Kidney (tissue), 14 donors: ENCODE measurements around the gene SOD2. TPM values are rescaled to one million over a fixed set of nuclear protein-coding genes. Genes with fewer than 3 reads are reported as not detected.

ENCODE experiments used
- DNase-seq, 5 donors: peaks; one replicate each; pipeline ENCODE4 v3.0.0-alpha.2; 2013 to 2020
- FAIRE-seq: peaks from 2 replicates; lab custom pipeline; 2012; peaks lifted over from hg19 to GRCh38; lab: Jason Lieb, UNC
- H3K27ac ChIP-seq, 2 donors: one replicate each; pipeline ENCODE4 v1.7.0; 2013; ENCODE audit warnings: low read depth in 2 of 2, low read length in 2 of 2, inconsistent platforms in 1 of 2
- H3K27me3 ChIP-seq: one replicate; pipeline ENCODE4 v1.7.1; 2013; ENCODE audit warnings: low read length, inconsistent platforms; ENCODE audit not compliant: control insufficient read depth, insufficient read depth
- H3K36me3 ChIP-seq, 3 donors: one replicate each; pipeline versions ENCODE4 v1.7.0 to v1.7.1; 2013; ENCODE audit warnings: low read length in 3 of 3, control low read depth in 1 of 3, inconsistent platforms in 1 of 3; ENCODE audit not compliant: insufficient read depth in 3 of 3, control insufficient read depth in 2 of 3
- H3K4me1 ChIP-seq, 3 donors: one replicate each; pipeline versions ENCODE4 v1.7.0 to v1.7.1; 2013; ENCODE audit warnings: low read length in 3 of 3, inconsistent platforms in 1 of 3, low read depth in 1 of 3; ENCODE audit not compliant: control insufficient read depth in 2 of 3, insufficient read depth in 2 of 3
- H3K4me3 ChIP-seq, 3 donors: one replicate each; pipeline versions ENCODE4 v1.7.0 to v1.8.1; 2013; ENCODE audit warnings: low read length in 3 of 3, control low read depth in 1 of 3, inconsistent platforms in 1 of 3
- H3K9ac ChIP-seq, 3 donors: one replicate each; pipeline versions ENCODE4 v1.7.0 to v1.7.1; 2013; ENCODE audit warnings: low read length in 3 of 3, control low read depth in 1 of 3, inconsistent platforms in 1 of 3
- H3K9me3 ChIP-seq, 3 donors: one replicate each; pipeline versions ENCODE4 v1.7.0 to v1.7.1; 2013; ENCODE audit warnings: low read length in 3 of 3, control low read depth in 1 of 3, inconsistent platforms in 1 of 3; ENCODE audit not compliant: control insufficient read depth in 2 of 3, insufficient read depth in 1 of 3
- intact Hi-C: fragments of 100-400 bp; cut with DNase I; formaldehyde crosslinking; loops from one replicate; pipeline ENCODE4 v1.11.1; 2022
- polyA plus RNA-seq: library from polyadenylated mRNA; stranded (reverse); fragments of 350-450 nt; fragmentation: Illumina TruSeq; extraction: RNeasy Lipid Tissue Mini Kit (QIAGEN cat#74804); gene quantifications from one replicate; pipeline ENCODE4 v1.2.3, GENCODE V29; 2014; ENCODE audit warnings: low read depth, low replicate concordance; ENCODE audit not compliant: insufficient read depth
- total RNA-seq: library from RNA; stranded (reverse); fragmentation: NEBNext Ultra II Directional; extraction: Animal tissue kit (Norgen Biotek cat#: 25700); gene quantifications from one replicate; pipeline ENCODE4 v1.2.1, GENCODE V29; 2021
- TF ChIP-seq, protein P1 (sequence below): IDR thresholded peaks from 3 replicates; pipeline ENCODE4 v1.5.1; 2012; ENCODE audit warnings: mild to moderate bottlenecking, moderate library complexity, borderline replicate concordance; ENCODE audit not compliant: insufficient read depth; ENCODE audit errors: extremely low read depth
- donor health status: control.
- donor health status: control.
- donor health status: control.
- donor health status: control.
- donor health status: control.
- donor health status: DM: yes; HTN: yes; CAD: no.
- donor health status: Normal renal cell carcinoma (clear cell type).

SOD2 gene
- total and polyA plus RNA-seq, 2 donors from 2014 or later = 204 to 1,836 TPM

DNA sequence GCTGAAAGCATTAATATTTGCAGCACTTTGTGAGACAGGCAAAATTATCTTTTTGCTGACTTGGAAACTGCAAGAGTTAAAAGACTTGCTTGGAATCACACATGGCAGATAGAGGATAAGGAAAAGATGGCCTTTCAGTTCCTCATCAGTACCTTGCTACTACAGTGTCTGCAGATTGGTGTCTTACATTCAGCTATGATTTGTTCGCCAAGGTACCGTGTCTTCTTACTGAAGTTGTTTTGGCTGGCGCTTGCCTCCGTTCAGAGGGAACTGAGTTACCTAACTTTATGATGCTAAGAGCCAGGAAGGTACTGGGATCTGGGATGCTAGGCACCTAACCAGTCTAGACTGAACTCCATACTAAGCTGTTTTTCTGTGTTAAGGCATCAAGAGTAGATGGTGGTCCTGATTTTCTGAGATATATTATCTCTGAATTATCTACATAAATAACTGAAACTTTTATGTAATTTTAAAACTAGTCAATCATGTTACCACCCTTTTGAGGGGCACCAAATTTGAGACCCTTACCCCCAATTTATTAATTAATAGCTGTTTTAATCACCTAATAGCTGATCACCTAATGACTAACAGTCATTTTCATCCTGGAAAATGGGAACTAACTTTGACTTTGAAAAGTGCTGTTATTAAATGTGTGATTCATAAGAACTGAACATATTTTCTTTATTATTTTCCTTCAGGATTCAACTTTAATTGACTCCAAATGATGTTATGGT is 36.7 kb upstream of the SOD2 start:
- peaks cover 0 to 25% (median 10%) of the 10 kb centered on the region in 3 donors for H3K4me1 ChIP-seq
- peak overlapping the region in 2 of 3 donors; percentile 29 to 77 for H3K9ac ChIP-seq

DNA sequence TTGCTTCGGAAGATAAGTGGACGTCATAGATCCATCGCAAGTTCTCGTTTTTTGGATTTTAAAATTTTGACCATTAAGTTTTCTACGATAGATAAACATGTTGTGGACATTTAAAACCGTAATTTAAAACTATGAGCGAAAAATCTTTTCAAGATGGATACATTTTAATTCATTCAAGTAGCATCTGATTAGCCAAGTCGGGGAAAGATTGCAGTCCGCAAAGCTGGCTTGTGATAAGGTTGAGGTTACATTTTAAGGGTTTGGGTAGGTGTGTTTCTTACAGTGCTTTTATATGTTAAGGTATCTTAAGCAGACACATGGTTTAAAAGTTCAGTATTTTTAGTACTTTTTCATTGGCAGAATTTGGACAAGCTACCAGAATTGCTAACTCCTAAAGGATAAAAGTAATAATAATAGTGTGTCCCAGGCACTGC is 35.5 kb upstream of the SOD2 start:
- DNase-seq = peak in 2 of 5 donors; percentile 40 to 61
- peak; percentile 13 for FAIRE-seq
- H3K4me1 ChIP-seq = peaks cover 0 to 25% (median 10%) of the 10 kb centered on the region in 3 donors

More for the DNA sequence above, 36.7 kb upstream of the SOD2 start:
- FAIRE-seq = no peak
- no peaks in the 10 kb centered on the region for H3K9me3 ChIP-seq
- intact Hi-C loops = loop anchor here (10.0 kb wide), 1 partner anchor 45 kb away; no protein-coding TSS in a partner anchor
- no peaks in the 10 kb centered on the region for H3K36me3 ChIP-seq
- no peaks in the 10 kb centered on the region for H3K27me3 ChIP-seq
- peak in 2 of 5 donors; percentile 34 to 37 for DNase-seq
- peak overlapping the region in 1 of 2 donors; percentile 41 for H3K27ac ChIP-seq
- H3K4me3 ChIP-seq = peak overlapping the region; percentile 12 to 96 (median 67)
- TF ChIP-seq, protein P1, sequence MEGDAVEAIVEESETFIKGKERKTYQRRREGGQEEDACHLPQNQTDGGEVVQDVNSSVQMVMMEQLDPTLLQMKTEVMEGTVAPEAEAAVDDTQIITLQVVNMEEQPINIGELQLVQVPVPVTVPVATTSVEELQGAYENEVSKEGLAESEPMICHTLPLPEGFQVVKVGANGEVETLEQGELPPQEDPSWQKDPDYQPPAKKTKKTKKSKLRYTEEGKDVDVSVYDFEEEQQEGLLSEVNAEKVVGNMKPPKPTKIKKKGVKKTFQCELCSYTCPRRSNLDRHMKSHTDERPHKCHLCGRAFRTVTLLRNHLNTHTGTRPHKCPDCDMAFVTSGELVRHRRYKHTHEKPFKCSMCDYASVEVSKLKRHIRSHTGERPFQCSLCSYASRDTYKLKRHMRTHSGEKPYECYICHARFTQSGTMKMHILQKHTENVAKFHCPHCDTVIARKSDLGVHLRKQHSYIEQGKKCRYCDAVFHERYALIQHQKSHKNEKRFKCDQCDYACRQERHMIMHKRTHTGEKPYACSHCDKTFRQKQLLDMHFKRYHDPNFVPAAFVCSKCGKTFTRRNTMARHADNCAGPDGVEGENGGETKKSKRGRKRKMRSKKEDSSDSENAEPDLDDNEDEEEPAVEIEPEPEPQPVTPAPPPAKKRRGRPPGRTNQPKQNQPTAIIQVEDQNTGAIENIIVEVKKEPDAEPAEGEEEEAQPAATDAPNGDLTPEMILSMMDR = no peak

DNA sequence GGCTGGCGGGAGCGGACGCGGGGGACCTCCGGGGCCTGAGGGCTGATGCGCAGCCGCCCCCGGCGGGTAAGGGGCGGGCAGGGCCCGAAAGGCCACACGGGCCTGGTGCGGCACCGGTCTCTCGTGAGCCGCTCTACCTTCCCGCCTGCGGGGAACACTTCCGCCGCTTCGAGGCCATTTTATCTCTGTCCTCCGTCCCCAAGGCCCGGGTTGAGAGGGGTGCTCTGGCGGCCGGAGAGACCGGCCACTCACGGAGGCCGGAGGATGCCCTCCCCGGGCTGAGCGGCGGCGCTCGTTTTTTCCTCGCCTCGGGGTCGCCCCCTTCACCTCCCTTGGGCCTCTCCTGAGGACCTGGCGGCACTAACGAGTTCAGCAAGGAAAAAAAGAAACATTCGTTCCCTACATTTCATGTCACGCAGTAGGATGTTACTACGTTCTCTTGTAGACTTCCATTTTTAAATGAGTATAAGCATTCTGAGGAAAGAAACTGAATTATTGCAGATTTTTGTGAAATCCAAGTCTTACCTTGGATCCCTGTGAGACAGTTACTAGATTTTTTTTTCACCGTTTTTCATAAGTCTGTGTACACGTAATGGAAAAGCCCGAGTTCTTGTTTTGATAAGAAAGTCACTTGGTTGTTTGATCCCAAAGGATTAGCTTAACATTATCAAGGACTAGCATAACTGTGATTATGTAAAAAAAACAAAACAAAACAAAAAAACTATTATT is 34.8 kb upstream of the SOD2 start:
- H3K27ac ChIP-seq = peak overlapping the region; percentile 95 to 100
- peaks cover 0 to 25% (median 10%) of the 10 kb centered on the region in 3 donors for H3K4me1 ChIP-seq
- intact Hi-C loops = no loop called here
- H3K36me3 ChIP-seq = no peaks in the 10 kb centered on the region
- no peak for FAIRE-seq
- H3K9ac ChIP-seq = peak overlapping the region; percentile 61 to 97 (median 77)
- peak in 3 of 5 donors; percentile 67 to 82 (median 74) for DNase-seq
- H3K4me3 ChIP-seq = peak overlapping the region; percentile 67 to 96 (median 74)
- H3K27me3 ChIP-seq = no peaks in the 10 kb centered on the region
- H3K9me3 ChIP-seq = no peaks in the 10 kb centered on the region
- TF ChIP-seq, protein P1 = no peak

More for the DNA sequence above, 35.5 kb upstream of the SOD2 start:
- Histone ChIP-seq H3K36me3 (no peaks in the 10 kb centered on the region), H3K4me3 (peak overlapping the region; percentile 67 to 96 (median 74)), H3K9ac (peak overlapping the region; percentile 61 to 97 (median 77)), H3K27ac (peak overlapping the region; percentile 95 to 100), H3K9me3 (no peaks in the 10 kb centered on the region), H3K27me3 (no peaks in the 10 kb centered on the region)
- intact Hi-C loops = no loop called here
- TF ChIP-seq, protein P1 = no peak
